Mesendoderm (in vitro differentiated cells): ENCODE data around the gene MZF1.

ENCODE experiments used
- DNase-seq: peaks from one replicate; pipeline ENCODE4 v3.0.0; 2013
- H2AK5ac ChIP-seq: 2 replicates; pipeline ENCODE4 v1.6.1; 2013; ENCODE audit warnings: low read length, inconsistent platforms
- H2BK120ac ChIP-seq: 2 replicates; pipeline ENCODE4 v1.6.1; 2013; ENCODE audit warnings: low read depth, mild to moderate bottlenecking, low read length, moderate library complexity, mixed read lengths
- H2BK15ac ChIP-seq: replicated peaks from 2 replicates; pipeline ENCODE4 v1.6.1; 2013; ENCODE audit warnings: low read depth, mild to moderate bottlenecking, moderate library complexity
- H2BK5ac ChIP-seq: 2 replicates; pipeline ENCODE4 v1.6.1; 2013; ENCODE audit warnings: low read length, inconsistent platforms
- H3K18ac ChIP-seq: 2 replicates; pipeline ENCODE4 v1.6.1; 2013; ENCODE audit warnings: mild to moderate bottlenecking, low read length, mixed read lengths
- H3K23ac ChIP-seq: one replicate; pipeline ENCODE4 v1.6.1; 2013; ENCODE audit warnings: low read length
- H3K27ac ChIP-seq: 2 replicates; pipeline ENCODE4 v1.5.1; 2013; ENCODE audit warnings: low read depth, mild to moderate bottlenecking, inconsistent platforms, low read length, moderate library complexity
- H3K27me3 ChIP-seq: 2 replicates; pipeline ENCODE4 v1.6.1; 2013; ENCODE audit warnings: low read length, control low read depth, mild to moderate bottlenecking, inconsistent platforms; ENCODE audit not compliant: insufficient read depth, poor library complexity
- H3K36me3 ChIP-seq: 2 replicates; pipeline ENCODE4 v1.6.1; 2013; ENCODE audit warnings: low read length, inconsistent platforms; ENCODE audit not compliant: control insufficient read depth, insufficient read depth
- H3K4ac ChIP-seq: one replicate; pipeline ENCODE4 v1.6.1; 2013; ENCODE audit warnings: low read depth, mild to moderate bottlenecking, low read length, moderate library complexity
- H3K4me1 ChIP-seq: 2 replicates; pipeline ENCODE4 v1.6.1; 2013; ENCODE audit warnings: low read depth, low read length, inconsistent platforms; ENCODE audit not compliant: control insufficient read depth
- H3K4me2 ChIP-seq: 2 replicates; pipeline ENCODE4 v1.6.1; 2013; ENCODE audit warnings: low read length
- H3K4me3 ChIP-seq: 2 replicates; pipeline ENCODE4 v1.5.1; 2013; ENCODE audit warnings: mild to moderate bottlenecking, low read length
- H3K56ac ChIP-seq: one replicate; pipeline ENCODE4 v1.6.1; 2013; ENCODE audit warnings: low read length
- H3K79me1 ChIP-seq: 2 replicates; pipeline ENCODE4 v1.6.1; 2013; ENCODE audit warnings: low read length, inconsistent platforms
- H3K79me2 ChIP-seq: 2 replicates; pipeline ENCODE4 v1.6.1; 2013; ENCODE audit warnings: mild to moderate bottlenecking, low read length; ENCODE audit not compliant: control insufficient read depth, insufficient read depth
- H3K9ac ChIP-seq: 2 replicates; pipeline ENCODE4 v1.6.1; 2013; ENCODE audit warnings: low read length, inconsistent platforms
- H4K5ac ChIP-seq: one replicate; pipeline ENCODE4 v1.6.1; 2013; ENCODE audit warnings: low read length
- H4K8ac ChIP-seq: one replicate; pipeline ENCODE4 v1.6.1; 2013; ENCODE audit warnings: low read depth, mild to moderate bottlenecking, control low read depth, low read length, moderate library complexity
- WGBS: extraction: QIAGEN DNeasy Blood & Tissue Kit; methylation state at CpG from one replicate; pipeline ENCODE4 v1.1.7; 2013; ENCODE audit warnings: low lambda C conversion rate, missing lambda C conversion rate; ENCODE audit not compliant: insufficient coverage; ENCODE audit errors: extremely low coverage; 5-methylcytosine and 5-hydroxymethylcytosine counted together

The MZF1 gene

GRCh38 chr19:58519355-58520256 is 53.5 kb downstream of the MZF1 start, which contains the start of gene ZBTB45:
Gene ZBTB45 (minus strand): TSS chr19:58519810. CDS start chr19:58517673, 2,137 bp downstream.
- H3K79me1 ChIP-seq = peaks cover 18% of the 10 kb centered on the region
- peak within 1 kb of the TSS; percentile 8 for H2BK120ac ChIP-seq
- H3K4me1 ChIP-seq = peaks cover 7% of the 10 kb centered on the region
- no peaks in the 10 kb centered on the region for H3K27me3 ChIP-seq
- peak within 1 kb of the TSS; percentile 90 for H3K9ac ChIP-seq
- peak within 1 kb of the TSS; percentile 75 for H3K18ac ChIP-seq
- peak within 1 kb of the TSS; percentile 62 for H3K4me3 ChIP-seq
- H3K36me3 ChIP-seq = peaks cover 5% of the 10 kb centered on the region
- H2AK5ac ChIP-seq = peak within 1 kb of the TSS; percentile 54
- peak; percentile 98 for DNase-seq
- peak within 1 kb of the TSS; percentile 86 for H3K4ac ChIP-seq
- H3K4me2 ChIP-seq = peak within 1 kb of the TSS; percentile 93
- peak within 1 kb of the TSS; percentile 97 for H3K56ac ChIP-seq
- H3K27ac ChIP-seq = peak within 1 kb of the TSS; percentile 95
- peak within 1 kb of the TSS; percentile 56 for H3K23ac ChIP-seq
- no peak within 1 kb of the TSS for H2BK15ac ChIP-seq
- peaks cover 14% of the 10 kb centered on the region for H3K79me2 ChIP-seq
- WGBS = no CpG with 5 or more reads among the region's 87 CpGs
- H2BK5ac ChIP-seq = peak within 1 kb of the TSS; percentile 80
- peak within 1 kb of the TSS; percentile 43 for H4K8ac ChIP-seq
- peak within 1 kb of the TSS; percentile 60 for H4K5ac ChIP-seq

GRCh38 chr19:58519087-58519354 is 54.1 kb downstream of the MZF1 start:
- WGBS = no CpG with 5 or more reads among the region's 14 CpGs
- Histone ChIP-seq H3K4ac (peak overlapping the region; percentile 86), H3K36me3 (peaks cover 5% of the 10 kb centered on the region), H2BK15ac (no peak overlapping the region), H4K5ac (no peak overlapping the region), H3K4me1 (peaks cover 11% of the 10 kb centered on the region), H4K8ac (peak overlapping the region; percentile 43), H3K23ac (peak overlapping the region; percentile 7), H2AK5ac (no peak overlapping the region), H3K56ac (peak overlapping the region; percentile 97), H3K4me3 (peak overlapping the region; percentile 62), H3K79me2 (peaks cover 18% of the 10 kb centered on the region), H3K18ac (peak overlapping the region; percentile 75), H3K27me3 (no peaks in the 10 kb centered on the region), H3K4me2 (peak overlapping the region; percentile 91), H2BK120ac (peak overlapping the region; percentile 8), H3K79me1 (peaks cover 21% of the 10 kb centered on the region), H2BK5ac (no peak overlapping the region), H3K9ac (peak overlapping the region; percentile 90), H3K27ac (peak overlapping the region; percentile 95)
- DNase-seq = peak; percentile 89

DNA sequence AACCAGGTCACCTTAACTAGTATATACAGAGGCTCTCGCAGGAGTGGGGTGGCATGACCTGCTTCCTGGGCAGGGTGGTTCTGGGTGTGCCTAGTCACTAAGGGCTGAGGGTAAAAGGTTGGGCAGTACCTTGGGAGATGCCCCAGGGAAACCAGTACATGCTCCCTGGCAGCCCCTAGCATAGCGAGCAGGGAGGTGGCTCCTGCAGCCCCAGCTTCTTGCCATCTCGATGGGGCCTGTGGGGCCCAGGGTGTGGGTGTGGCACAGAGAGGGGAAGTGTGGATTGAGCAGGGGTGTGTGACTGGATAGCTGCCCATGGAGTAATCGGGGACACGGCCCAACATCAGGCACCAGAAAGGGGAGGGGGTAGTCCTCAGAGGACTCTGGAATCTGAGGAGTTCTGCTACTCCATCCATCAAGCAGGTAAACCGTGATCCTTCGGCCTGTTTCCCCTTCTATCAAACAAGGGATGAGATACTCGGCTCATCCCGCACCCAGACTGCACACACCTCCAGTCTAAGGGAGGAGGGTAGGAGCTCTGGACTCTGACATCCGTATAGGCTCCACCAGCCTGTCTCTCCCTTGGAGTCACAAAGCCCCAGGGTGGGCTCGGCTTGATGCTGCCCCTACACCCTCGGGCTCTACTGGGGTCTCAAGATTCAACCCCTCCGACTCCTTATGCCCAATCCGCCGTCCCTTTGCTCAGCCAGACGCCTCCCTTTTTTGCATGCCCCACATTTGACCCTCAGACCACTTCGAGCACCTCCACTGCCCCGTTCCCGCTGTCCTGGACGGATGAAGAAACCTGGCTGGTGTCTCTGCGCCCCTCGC is 54.7 kb downstream of the MZF1 start:
- peak overlapping the region; percentile 97 for H3K56ac ChIP-seq
- no peak overlapping the region for H2BK15ac ChIP-seq
- no peak overlapping the region for H4K5ac ChIP-seq
- DNase-seq = no peak
- peaks cover 11% of the 10 kb centered on the region for H3K4me1 ChIP-seq
- H3K27ac ChIP-seq = peak overlapping the region; percentile 95
- peak overlapping the region; percentile 54 for H2AK5ac ChIP-seq
- peak overlapping the region; percentile 13 for H3K18ac ChIP-seq
- H4K8ac ChIP-seq = no peak overlapping the region
- peak overlapping the region; percentile 62 for H3K4me3 ChIP-seq
- no CpG with 5 or more reads among the region's 22 CpGs for WGBS
- H3K36me3 ChIP-seq = peaks cover 5% of the 10 kb centered on the region
- H3K9ac ChIP-seq = peak overlapping the region; percentile 90
- H3K79me2 ChIP-seq = peaks cover 18% of the 10 kb centered on the region
- no peak overlapping the region for H2BK5ac ChIP-seq
- no peaks in the 10 kb centered on the region for H3K27me3 ChIP-seq
- H3K4ac ChIP-seq = peak overlapping the region; percentile 86
- peaks cover 21% of the 10 kb centered on the region for H3K79me1 ChIP-seq
- H3K4me2 ChIP-seq = peak overlapping the region; percentile 91
- no peak overlapping the region for H2BK120ac ChIP-seq
- H3K23ac ChIP-seq = peak overlapping the region; percentile 7

DNA sequence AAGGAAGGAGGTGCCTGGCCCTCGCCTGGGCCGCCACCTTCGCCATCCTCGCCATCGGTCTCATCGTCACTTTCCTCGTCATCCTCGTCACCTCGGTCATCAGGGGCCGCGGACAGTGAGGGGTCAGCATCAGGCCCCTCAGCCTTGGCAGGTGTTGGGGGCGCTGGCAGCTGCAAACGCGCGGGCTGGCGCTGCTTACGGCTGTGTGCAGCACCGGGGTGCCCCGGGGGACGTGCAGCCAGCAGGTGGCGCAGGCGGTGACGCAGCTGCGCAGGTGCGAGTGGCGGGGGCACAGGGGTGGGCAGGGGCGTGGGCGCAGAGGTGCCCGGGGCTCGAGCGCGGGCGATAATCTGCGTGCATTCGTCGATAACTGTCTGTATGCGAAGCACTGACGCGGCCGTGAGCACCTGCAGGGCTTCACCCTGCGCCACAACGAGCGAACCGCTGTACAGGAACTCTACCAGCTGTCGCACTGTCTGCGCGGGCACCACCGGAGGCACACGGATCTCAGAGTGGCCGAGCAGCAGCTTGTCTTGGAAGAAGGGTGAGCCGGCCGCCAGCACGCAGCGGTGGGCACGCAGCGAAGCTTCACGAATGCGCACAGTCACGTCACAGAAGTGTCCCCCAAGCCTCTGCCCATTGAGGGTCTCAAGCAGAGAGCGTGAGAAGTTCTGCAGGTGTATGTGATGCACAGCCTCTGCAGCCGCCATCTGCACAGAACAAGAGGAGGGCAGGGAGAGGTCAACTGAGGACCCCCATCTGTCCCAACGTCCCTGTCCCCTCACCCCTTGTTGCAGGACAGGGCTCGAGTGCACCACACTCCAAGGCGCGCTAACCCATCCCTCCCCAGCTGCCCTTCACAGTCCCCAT is 55.9 kb downstream of the MZF1 start:
- peaks cover 18% of the 10 kb centered on the region for H3K79me2 ChIP-seq
- H3K4ac ChIP-seq = no peak overlapping the region
- H3K23ac ChIP-seq = no peak overlapping the region
- H3K56ac ChIP-seq = no peak overlapping the region
- H3K18ac ChIP-seq = no peak overlapping the region
- H3K27me3 ChIP-seq = no peaks in the 10 kb centered on the region
- no peak overlapping the region for H2BK120ac ChIP-seq
- WGBS = no CpG with 5 or more reads among the region's 65 CpGs
- no peak overlapping the region for H3K27ac ChIP-seq
- no peak overlapping the region for H2AK5ac ChIP-seq
- no peak overlapping the region for H3K4me3 ChIP-seq
- H4K8ac ChIP-seq = no peak overlapping the region
- peaks cover 11% of the 10 kb centered on the region for H3K4me1 ChIP-seq
- H3K36me3 ChIP-seq = peaks cover 5% of the 10 kb centered on the region
- peaks cover 21% of the 10 kb centered on the region for H3K79me1 ChIP-seq
- H2BK15ac ChIP-seq = no peak overlapping the region
- H3K9ac ChIP-seq = no peak overlapping the region
- no peak overlapping the region for H3K4me2 ChIP-seq
- H4K5ac ChIP-seq = no peak overlapping the region
- no peak overlapping the region for H2BK5ac ChIP-seq
- DNase-seq = no peak

DNA sequence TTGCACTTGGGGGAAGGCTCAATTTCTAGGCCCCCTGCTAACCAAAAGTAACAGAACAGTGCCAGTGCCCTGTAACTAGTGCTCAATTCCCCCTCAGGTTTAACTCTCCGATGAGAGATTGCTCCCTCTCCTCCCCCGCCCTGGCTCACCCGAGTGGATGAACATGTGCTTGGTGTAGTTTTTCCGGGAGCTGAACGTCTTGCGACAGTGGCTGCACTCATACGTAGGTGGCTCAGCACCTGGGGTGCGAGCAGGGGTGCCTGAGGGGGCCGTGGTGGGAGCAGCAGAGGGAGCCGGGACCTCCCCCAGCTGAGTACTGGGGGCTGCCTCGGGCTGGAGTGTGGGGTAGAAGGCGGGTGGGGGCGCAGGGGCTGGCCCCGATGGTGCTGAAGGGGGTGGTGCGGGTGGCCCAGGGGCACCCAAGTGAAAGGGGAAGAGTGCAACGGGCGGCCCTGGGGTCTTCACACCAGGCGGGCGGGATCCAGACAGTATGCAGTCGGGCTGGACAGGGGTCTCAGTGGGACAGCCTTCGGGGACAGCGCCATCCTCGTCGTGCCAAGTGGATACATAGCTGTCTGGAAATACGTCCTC is 56.8 kb downstream of the MZF1 start:
- H4K8ac ChIP-seq = no peak overlapping the region
- H2AK5ac ChIP-seq = no peak overlapping the region
- no peak overlapping the region for H3K23ac ChIP-seq
- H3K4ac ChIP-seq = no peak overlapping the region
- H3K79me2 ChIP-seq = peaks cover 18% of the 10 kb centered on the region
- H4K5ac ChIP-seq = no peak overlapping the region
- H3K56ac ChIP-seq = peak overlapping the region; percentile 70
- no peaks in the 10 kb centered on the region for H3K27me3 ChIP-seq
- H3K4me1 ChIP-seq = peaks cover 11% of the 10 kb centered on the region
- peaks cover 21% of the 10 kb centered on the region for H3K79me1 ChIP-seq
- peak overlapping the region; percentile 44 for H3K9ac ChIP-seq
- no peak overlapping the region for H2BK5ac ChIP-seq
- no peak overlapping the region for H2BK15ac ChIP-seq
- H2BK120ac ChIP-seq = no peak overlapping the region
- no CpG with 5 or more reads among the region's 25 CpGs for WGBS
- H3K4me2 ChIP-seq = no peak overlapping the region
- H3K36me3 ChIP-seq = peaks cover 5% of the 10 kb centered on the region
- no peak overlapping the region for H3K18ac ChIP-seq
- H3K4me3 ChIP-seq = no peak overlapping the region
- DNase-seq = no peak
- H3K27ac ChIP-seq = no peak overlapping the region
